HG03064 (cell line): ENCODE data around the gene CDCA4.

Source experiments
- ATAC-seq: cut with Tn5 transposase; IDR thresholded peaks from one replicate; pipeline ENCODE4 v1.9.1; 2021; ENCODE audit warnings: low read depth; ENCODE audit not compliant: unreplicated experiment

Gene CDCA4

GRCh38 chr14:105059035-105059924, 38.4 kb upstream of the CDCA4 start:
- no peak for ATAC-seq

- ATAC-seq = no peak
Observed at GRCh38 chr14:105058521-105059034, 37.7 kb upstream of the CDCA4 start.

GRCh38 chr14:105056303-105056831, 35.5 kb upstream of the CDCA4 start:
- no peak for ATAC-seq

- no peak for ATAC-seq
Observed at GRCh38 chr14:105055736-105056302, 34.9 kb upstream of the CDCA4 start.

GRCh38 chr14:105055334-105055733, 34.5 kb upstream of the CDCA4 start:
- no peak for ATAC-seq

- ATAC-seq = no peak
Observed at GRCh38 chr14:105053996-105054395, 33.1 kb upstream of the CDCA4 start.

GRCh38 chr14:105053421-105053820, 32.5 kb upstream of the CDCA4 start:
- ATAC-seq = no peak

- no peak for ATAC-seq
Observed at GRCh38 chr14:105052110-105052458, 31.2 kb upstream of the CDCA4 start.

- ATAC-seq = no peak
Observed at GRCh38 chr14:105051182-105052109, 30.6 kb upstream of the CDCA4 start.

GRCh38 chr14:105050551-105050897, 29.6 kb upstream of the CDCA4 start:
- no peak for ATAC-seq

GRCh38 chr14:105049753-105050550, 29.1 kb upstream of the CDCA4 start:
- no peak for ATAC-seq

GRCh38 chr14:105047283-105048016, 26.6 kb upstream of the CDCA4 start:
- ATAC-seq = no peak

GRCh38 chr14:105046891-105047282, 26.0 kb upstream of the CDCA4 start:
- no peak for ATAC-seq

- ATAC-seq = peak; percentile 58
Observed at GRCh38 chr14:105045710-105046326, 24.9 kb upstream of the CDCA4 start.

GRCh38 chr14:105043641-105044040, 22.8 kb upstream of the CDCA4 start:
- ATAC-seq = no peak

GRCh38 chr14:105042813-105043212, 21.9 kb upstream of the CDCA4 start:
- ATAC-seq = no peak

- ATAC-seq = no peak
Observed at GRCh38 chr14:105041841-105042765, 21.2 kb upstream of the CDCA4 start.
